OCI-LY3 (cell line): Measurements from ENCODE around the gene APOB.

Experiments
- H2AFZ ChIP-seq: fragments of 200-600, 300-600 bp; shearing (Covaris generic); 2 replicates; pipeline ENCODE4 v1.6.0; 2014; ENCODE audit warnings: antibody characterized with exemption, low read depth, low read length
- H3K27ac ChIP-seq: fragments of 200-600, 300-600 bp; sonication (generic); 2 replicates; pipeline ENCODE4 v1.5.1; 2014; ENCODE audit warnings: mild to moderate bottlenecking, low read length, moderate library complexity, mixed read lengths
- H3K27me3 ChIP-seq: fragments of 200-600, 300-600 bp; sonication (generic); 2 replicates; pipeline ENCODE4 v1.6.1; 2014; ENCODE audit warnings: low read depth, low read length, mixed read lengths
- H3K36me3 ChIP-seq: fragments of 200-600, 300-600 bp; sonication (generic); replicated peaks from 2 replicates; pipeline ENCODE3; 2014; ENCODE audit warnings: low read depth, low read length, mixed read lengths
- H3K4me1 ChIP-seq: fragments of 300-600, 200-600 bp; sonication (generic); 2 replicates; pipeline ENCODE4 v1.6.1; 2014; ENCODE audit warnings: low read length, mixed read lengths
- H3K4me2 ChIP-seq: fragments of 200-600, 300-600 bp; sonication (generic); 2 replicates; pipeline ENCODE4 v1.6.1; 2014; ENCODE audit warnings: low read length, mixed read lengths
- H3K4me3 ChIP-seq: fragments of 300-600, 200-600 bp; sonication (generic); 2 replicates; pipeline ENCODE4 v1.5.1; 2014; ENCODE audit warnings: antibody characterized with exemption, mild to moderate bottlenecking, low read length, moderate library complexity
- H3K79me2 ChIP-seq: fragments of 300-600, 200-600 bp; shearing (Covaris generic); 2 replicates; pipeline ENCODE4 v1.6.1; 2014; ENCODE audit warnings: mild to moderate bottlenecking, low read length, mixed read lengths
- H3K9ac ChIP-seq: fragments of 300-600, 200-600 bp; shearing (Covaris generic); 2 replicates; pipeline ENCODE4 v1.6.0; 2014; ENCODE audit warnings: mild to moderate bottlenecking, low read length, moderate library complexity
- H3K9me3 ChIP-seq: fragments of 200-600, 300-600 bp; shearing (Covaris generic); 2 replicates; pipeline ENCODE4 v1.6.1; 2014; ENCODE audit warnings: low read length, mixed read lengths; ENCODE audit not compliant: insufficient read depth
- H4K20me1 ChIP-seq: fragments of 200-600, 300-600 bp; sonication (generic); 2 replicates; pipeline ENCODE4 v1.6.1; 2016; ENCODE audit warnings: low read length, mixed read lengths; ENCODE audit not compliant: insufficient read depth
- EZH2phosphoT487 ChIP-seq: fragments of 200-600 bp; shearing (Covaris generic); IDR thresholded peaks from 2 replicates; pipeline ENCODE4 v1.6.1; 2018; ENCODE audit warnings: antibody characterized with exemption, mixed run types, low read depth
- TF ChIP-seq, protein P1 (sequence below): fragments of 200-600, 300-600 bp; sonication (generic); IDR thresholded peaks from 2 replicates; pipeline ENCODE4 v1.5.1; 2014; ENCODE audit warnings: antibody characterized with exemption, low read length, low read depth

Gene APOB

DNA sequence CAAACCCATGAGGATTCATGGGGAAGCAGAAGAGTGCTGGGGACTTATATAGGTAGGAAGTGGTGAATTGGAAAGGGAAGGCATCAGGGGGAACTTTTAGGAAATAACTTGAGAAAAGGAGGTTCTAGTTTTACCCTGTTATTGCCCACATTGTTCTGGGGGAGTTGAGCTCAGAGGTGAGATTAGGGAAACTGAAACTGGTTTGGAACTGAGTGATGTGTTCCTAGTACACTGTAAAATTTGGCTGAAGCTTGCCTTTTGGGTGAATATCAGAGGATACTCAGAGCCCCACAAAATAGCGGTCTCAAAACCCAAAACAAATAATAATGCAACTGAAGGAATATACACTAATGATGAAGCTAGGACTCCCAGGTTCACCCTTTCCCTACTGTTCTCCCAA lies 39.6 kb upstream of the APOB start:
- Histone ChIP-seq H3K4me3 (no peak overlapping the region), H3K27me3 (no peaks in the 10 kb centered on the region), H3K79me2 (no peaks in the 10 kb centered on the region), H3K36me3 (no peaks in the 10 kb centered on the region), H2AFZ (no peak overlapping the region), H3K9ac (no peak overlapping the region), H3K9me3 (no peaks in the 10 kb centered on the region), H3K4me2 (no peak overlapping the region), H3K4me1 (no peaks in the 10 kb centered on the region), H3K27ac (no peak overlapping the region), H4K20me1 (no peaks in the 10 kb centered on the region)
- TF ChIP-seq, protein P1, sequence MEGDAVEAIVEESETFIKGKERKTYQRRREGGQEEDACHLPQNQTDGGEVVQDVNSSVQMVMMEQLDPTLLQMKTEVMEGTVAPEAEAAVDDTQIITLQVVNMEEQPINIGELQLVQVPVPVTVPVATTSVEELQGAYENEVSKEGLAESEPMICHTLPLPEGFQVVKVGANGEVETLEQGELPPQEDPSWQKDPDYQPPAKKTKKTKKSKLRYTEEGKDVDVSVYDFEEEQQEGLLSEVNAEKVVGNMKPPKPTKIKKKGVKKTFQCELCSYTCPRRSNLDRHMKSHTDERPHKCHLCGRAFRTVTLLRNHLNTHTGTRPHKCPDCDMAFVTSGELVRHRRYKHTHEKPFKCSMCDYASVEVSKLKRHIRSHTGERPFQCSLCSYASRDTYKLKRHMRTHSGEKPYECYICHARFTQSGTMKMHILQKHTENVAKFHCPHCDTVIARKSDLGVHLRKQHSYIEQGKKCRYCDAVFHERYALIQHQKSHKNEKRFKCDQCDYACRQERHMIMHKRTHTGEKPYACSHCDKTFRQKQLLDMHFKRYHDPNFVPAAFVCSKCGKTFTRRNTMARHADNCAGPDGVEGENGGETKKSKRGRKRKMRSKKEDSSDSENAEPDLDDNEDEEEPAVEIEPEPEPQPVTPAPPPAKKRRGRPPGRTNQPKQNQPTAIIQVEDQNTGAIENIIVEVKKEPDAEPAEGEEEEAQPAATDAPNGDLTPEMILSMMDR = no peak
- TF ChIP-seq EZH2phosphoT487 = no peak

- no peak overlapping the region for H2AFZ ChIP-seq
- no peaks in the 10 kb centered on the region for H3K79me2 ChIP-seq
- no peaks in the 10 kb centered on the region for H3K9me3 ChIP-seq
- H3K27ac ChIP-seq = no peak overlapping the region
- H3K27me3 ChIP-seq = no peaks in the 10 kb centered on the region
- TF ChIP-seq EZH2phosphoT487 = no peak
- TF ChIP-seq, protein P1 = no peak
- H3K4me2 ChIP-seq = no peak overlapping the region
- no peaks in the 10 kb centered on the region for H3K4me1 ChIP-seq
- no peaks in the 10 kb centered on the region for H3K36me3 ChIP-seq
- H3K4me3 ChIP-seq = no peak overlapping the region
- H3K9ac ChIP-seq = no peak overlapping the region
- no peaks in the 10 kb centered on the region for H4K20me1 ChIP-seq
Measured at GRCh38 chr2:21078296-21078695, 34.4 kb upstream of the APOB start.

- TF ChIP-seq, protein P1 = no peak
- TF ChIP-seq EZH2phosphoT487 = no peak
- Histone ChIP-seq H2AFZ (no peak overlapping the region), H3K9ac (no peak overlapping the region), H3K79me2 (no peaks in the 10 kb centered on the region), H3K4me1 (no peaks in the 10 kb centered on the region), H3K4me2 (no peak overlapping the region), H3K27me3 (peaks cover 3% of the 10 kb centered on the region; the same call in 1 of the 2 replicates), H3K4me3 (no peak overlapping the region), H4K20me1 (no peaks in the 10 kb centered on the region), H3K9me3 (no peaks in the 10 kb centered on the region), H3K36me3 (no peaks in the 10 kb centered on the region), H3K27ac (no peak overlapping the region)
Measured at GRCh38 chr2:21072477-21073242, 28.8 kb upstream of the APOB start.

DNA sequence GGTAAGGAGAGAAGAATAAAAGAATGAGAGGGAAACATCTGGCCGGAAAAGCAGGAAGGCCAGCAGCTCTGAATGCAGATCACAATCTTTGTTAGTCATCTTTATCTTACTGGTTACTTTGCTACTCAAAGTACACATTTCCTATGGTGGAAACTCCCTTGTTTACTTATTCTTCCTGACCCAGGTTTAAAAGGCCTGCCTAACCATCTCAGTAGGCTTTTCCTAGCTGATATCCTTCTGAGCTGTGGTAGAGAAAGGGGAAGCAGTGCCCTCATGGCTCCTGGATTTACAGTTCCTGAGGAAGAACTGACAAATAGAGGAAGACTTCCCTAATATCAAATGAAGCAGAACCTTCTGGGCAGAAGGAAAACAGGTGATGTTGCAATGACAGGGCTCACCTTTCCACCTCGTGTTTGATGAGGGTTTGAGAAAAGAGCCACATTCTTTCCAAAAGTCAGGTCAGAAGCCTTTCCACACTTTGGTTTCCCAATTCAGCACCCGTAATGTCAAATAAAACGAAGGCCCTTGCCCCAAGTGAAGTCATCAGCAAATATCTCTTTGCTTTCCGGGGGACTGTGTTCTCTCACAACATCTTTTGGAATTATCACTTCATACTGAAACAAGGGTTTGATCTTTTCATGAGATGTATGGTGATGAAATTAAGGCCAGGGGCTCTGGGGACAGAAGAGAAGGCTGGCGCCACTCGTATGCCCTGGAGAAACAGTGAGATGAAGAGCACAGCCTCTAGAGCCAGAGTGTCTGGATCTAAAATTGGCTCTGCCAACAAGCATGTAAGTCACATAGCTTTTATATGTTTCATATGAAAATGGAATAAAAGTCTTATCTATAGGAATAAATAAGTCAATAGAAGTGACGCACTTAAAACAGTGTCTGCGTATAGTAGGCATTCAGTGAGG lies 26.7 kb upstream of the APOB start:
- no peaks in the 10 kb centered on the region for H4K20me1 ChIP-seq
- no peaks in the 10 kb centered on the region for H3K9me3 ChIP-seq
- no peak overlapping the region for H2AFZ ChIP-seq
- TF ChIP-seq, protein P1 = no peak
- no peak for TF ChIP-seq EZH2phosphoT487
- H3K36me3 ChIP-seq = no peaks in the 10 kb centered on the region
- H3K4me2 ChIP-seq = no peak overlapping the region
- H3K9ac ChIP-seq = no peak overlapping the region
- H3K4me3 ChIP-seq = no peak overlapping the region
- H3K27me3 ChIP-seq = peaks cover 6% of the 10 kb centered on the region; the same call in 1 of the 2 replicates
- no peaks in the 10 kb centered on the region for H3K79me2 ChIP-seq
- no peaks in the 10 kb centered on the region for H3K4me1 ChIP-seq
- no peak overlapping the region for H3K27ac ChIP-seq
